SK-N-MC (cell line): ENCODE measurements around the gene FFAR1.

Source experiments
- DNase-seq: peaks from one replicate; pipeline ENCODE4 v3.0.0-alpha.2; 2011; ENCODE audit warnings: low read depth, low spot score
- H3K27ac ChIP-seq: fragments of 200-600 bp; sonication (generic); 2 replicates; pipeline ENCODE4 v1.5.1; 2016; ENCODE audit warnings: mixed run types
- H3K36me3 ChIP-seq: fragments of 200-600 bp; sonication (generic); 2 replicates; pipeline ENCODE4 v1.6.1; 2017; ENCODE audit warnings: antibody characterized with exemption, low read length, mixed read lengths; ENCODE audit not compliant: insufficient read depth
- H3K4me3 ChIP-seq: fragments of 200-600 bp; sonication (generic); 2 replicates; pipeline ENCODE4 v1.5.1; 2016
- H3K9ac ChIP-seq: fragments of 200-600 bp; sonication (generic); 2 replicates; pipeline ENCODE4 v1.8.0; 2017; ENCODE audit warnings: mixed run types, mixed read lengths; ENCODE audit not compliant: insufficient read length
- H3K9me3 ChIP-seq: fragments of 200-600 bp; sonication (generic); 2 replicates; pipeline ENCODE4 v1.6.1; 2017; ENCODE audit warnings: low read depth, mild to moderate bottlenecking, antibody characterized with exemption, low read length, moderate library complexity, mixed read lengths
- EZH2 ChIP-seq: fragments of 200-600 bp; sonication (generic); IDR thresholded peaks from one replicate; pipeline ENCODE4 v1.6.1; 2017; ENCODE audit warnings: antibody characterized with exemption
- FOXP2 ChIP-seq: optimal IDR thresholded peaks from 2 replicates; pipeline ENCODE3; 2011; ENCODE audit warnings: mild to moderate bottlenecking, moderate library complexity; ENCODE audit not compliant: insufficient read depth; ENCODE audit errors: extremely low read length, control extremely low read depth
- POLR2AphosphoS5 ChIP-seq: IDR thresholded peaks from 2 replicates; pipeline ENCODE4 v1.6.1; 2012; ENCODE audit warnings: mild to moderate bottlenecking, low read depth, low read length, borderline replicate concordance

Gene FFAR1

GRCh38 chr19:35304036-35304435 is 43.7 kb upstream of the FFAR1 start:
- Histone ChIP-seq H3K9me3 (no peaks in the 10 kb centered on the region), H3K36me3 (no peaks in the 10 kb centered on the region), H3K4me3 (no peak overlapping the region), H3K9ac (no peak overlapping the region), H3K27ac (no peak overlapping the region)
- no peak for TF ChIP-seq FOXP2
- no peak for TF ChIP-seq EZH2
- TF ChIP-seq POLR2AphosphoS5, result no peak
- DNase-seq, result no peak

GRCh38 chr19:35305181-35305580 is 42.5 kb upstream of the FFAR1 start:
- no peak overlapping the region for H3K9ac ChIP-seq
- no peak for DNase-seq
- H3K36me3 ChIP-seq, result no peaks in the 10 kb centered on the region
- TF ChIP-seq EZH2 (no peak), POLR2AphosphoS5 (no peak), FOXP2 (no peak)
- no peak overlapping the region for H3K27ac ChIP-seq
- no peak overlapping the region for H3K4me3 ChIP-seq
- no peaks in the 10 kb centered on the region for H3K9me3 ChIP-seq

GRCh38 chr19:35306473-35307246 is 41.0 kb upstream of the FFAR1 start:
- Histone ChIP-seq H3K9me3 (no peaks in the 10 kb centered on the region), H3K27ac (no peak overlapping the region), H3K36me3 (no peaks in the 10 kb centered on the region), H3K9ac (no peak overlapping the region), H3K4me3 (no peak overlapping the region)
- DNase-seq, result no peak
- TF ChIP-seq POLR2AphosphoS5 (no peak), FOXP2 (no peak), EZH2 (no peak)

- H3K36me3 ChIP-seq, result no peaks in the 10 kb centered on the region
- no peak overlapping the region for H3K27ac ChIP-seq
- no peak overlapping the region for H3K4me3 ChIP-seq
Measured at GRCh38 chr19:35307931-35308330, 39.8 kb upstream of the FFAR1 start.

GRCh38 chr19:35308910-35309309 is 38.8 kb upstream of the FFAR1 start:
- TF ChIP-seq EZH2, result no peak
- TF ChIP-seq FOXP2, result no peak
- TF ChIP-seq POLR2AphosphoS5, result no peak
- Histone ChIP-seq H3K9ac (no peak overlapping the region), H3K27ac (no peak overlapping the region), H3K9me3 (no peaks in the 10 kb centered on the region), H3K4me3 (no peak overlapping the region), H3K36me3 (no peaks in the 10 kb centered on the region)
- DNase-seq, result no peak

More at GRCh38 chr19:35307931-35308330, 39.8 kb upstream of the FFAR1 start:
- TF ChIP-seq POLR2AphosphoS5 (no peak), EZH2 (no peak), FOXP2 (no peak)
- no peak for DNase-seq
- Histone ChIP-seq H3K9me3 (no peaks in the 10 kb centered on the region), H3K9ac (no peak overlapping the region)

- DNase-seq, result no peak
- Histone ChIP-seq H3K9ac (no peak overlapping the region), H3K36me3 (no peaks in the 10 kb centered on the region), H3K9me3 (no peaks in the 10 kb centered on the region), H3K27ac (no peak overlapping the region), H3K4me3 (no peak overlapping the region)
- no peak for TF ChIP-seq FOXP2
- TF ChIP-seq POLR2AphosphoS5, result no peak
- no peak for TF ChIP-seq EZH2
Measured at GRCh38 chr19:35309481-35310279, 38.0 kb upstream of the FFAR1 start.

- Histone ChIP-seq H3K4me3 (no peak overlapping the region), H3K9ac (no peak overlapping the region), H3K36me3 (no peaks in the 10 kb centered on the region), H3K9me3 (no peaks in the 10 kb centered on the region), H3K27ac (no peak overlapping the region)
- TF ChIP-seq POLR2AphosphoS5, result no peak
- DNase-seq, result no peak
Measured at GRCh38 chr19:35310331-35310730, 37.4 kb upstream of the FFAR1 start.

GRCh38 chr19:35310811-35311465 is 36.8 kb upstream of the FFAR1 start:
- H3K9me3 ChIP-seq, result no peaks in the 10 kb centered on the region

More at GRCh38 chr19:35310811-35311465, 36.8 kb upstream of the FFAR1 start:
- TF ChIP-seq EZH2 (no peak), POLR2AphosphoS5 (no peak), FOXP2 (no peak)
- Histone ChIP-seq H3K27ac (no peak overlapping the region), H3K9ac (no peak overlapping the region), H3K36me3 (no peaks in the 10 kb centered on the region), H3K4me3 (no peak overlapping the region)
- DNase-seq, result no peak
